ENCODE data around the gene LRMDA.

The LRMDA gene

GRCh38 chr10:75712242-75712880 is 280.9 kb downstream of the LRMDA start:
- H3K4me3 ChIP-seq (ENCODE audit: low read depth, low read length) = no peak overlapping the region
- no peaks in the 10 kb centered on the region for H3K4me1 ChIP-seq (ENCODE audit: control insufficient read depth, insufficient read depth, low read length, unreplicated experiment)
- no peaks in the 10 kb centered on the region for H3K79me2 ChIP-seq (ENCODE audit: control insufficient read depth, insufficient read depth, low read length, unreplicated experiment)
- no peak overlapping the region for H3K27ac ChIP-seq (ENCODE audit: low read depth, low read length)
- peaks cover 12% of the 10 kb centered on the region; the same call in 1 of the 2 replicates for H3K27me3 ChIP-seq (ENCODE audit: insufficient read depth, low read length)
- H3K36me3 ChIP-seq (ENCODE audit: insufficient read depth, low read length) = no peaks in the 10 kb centered on the region
- H2AFZ ChIP-seq (ENCODE audit: low read length, unreplicated experiment) = no peak overlapping the region

DNA sequence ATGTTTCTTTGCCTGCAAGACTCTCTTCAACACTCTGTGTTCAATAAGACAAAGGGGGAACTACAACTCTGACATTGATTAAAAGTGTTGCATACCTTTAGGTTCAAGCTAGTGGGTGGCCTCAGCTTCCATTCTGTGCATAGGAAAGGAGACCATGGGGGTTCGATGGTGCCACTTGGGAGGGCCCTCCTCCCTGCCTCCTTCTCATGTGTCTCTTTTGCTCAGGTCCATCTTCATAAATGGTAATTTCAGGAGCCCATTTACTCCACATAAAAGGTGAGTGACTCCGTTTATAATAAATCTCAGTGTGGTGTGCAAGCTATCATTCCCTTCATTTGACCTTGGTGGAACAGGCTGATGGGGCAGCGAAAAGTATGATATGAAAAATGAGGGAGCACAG is 285.1 kb downstream of the LRMDA start:
- Histone ChIP-seq H3K27me3 (ENCODE audit: insufficient read depth, low read length) (peaks cover 12% of the 10 kb centered on the region; the same call in 1 of the 2 replicates), H3K4me1 (ENCODE audit: control insufficient read depth, insufficient read depth, low read length, unreplicated experiment) (no peaks in the 10 kb centered on the region), H3K27ac (ENCODE audit: low read depth, low read length) (no peak overlapping the region), H3K36me3 (ENCODE audit: insufficient read depth, low read length) (no peaks in the 10 kb centered on the region), H2AFZ (ENCODE audit: low read length, unreplicated experiment) (no peak overlapping the region), H3K4me3 (ENCODE audit: low read depth, low read length) (no peak overlapping the region), H3K79me2 (ENCODE audit: control insufficient read depth, insufficient read depth, low read length, unreplicated experiment) (no peaks in the 10 kb centered on the region)

- H3K4me3 ChIP-seq (ENCODE audit: low read depth, low read length) = no peak overlapping the region
- peaks cover 12% of the 10 kb centered on the region; the same call in 1 of the 2 replicates for H3K27me3 ChIP-seq (ENCODE audit: insufficient read depth, low read length)
- H3K79me2 ChIP-seq (ENCODE audit: control insufficient read depth, insufficient read depth, low read length, unreplicated experiment) = no peaks in the 10 kb centered on the region
- no peaks in the 10 kb centered on the region for H3K36me3 ChIP-seq (ENCODE audit: insufficient read depth, low read length)
- H2AFZ ChIP-seq (ENCODE audit: low read length, unreplicated experiment) = no peak overlapping the region
- H3K4me1 ChIP-seq (ENCODE audit: control insufficient read depth, insufficient read depth, low read length, unreplicated experiment) = no peaks in the 10 kb centered on the region
- no peak overlapping the region for H3K27ac ChIP-seq (ENCODE audit: low read depth, low read length)
Measured at GRCh38 chr10:75717126-75717916, 285.9 kb downstream of the LRMDA start.

- H3K79me2 ChIP-seq (ENCODE audit: control insufficient read depth, insufficient read depth, low read length, unreplicated experiment) = no peaks in the 10 kb centered on the region
- H3K36me3 ChIP-seq (ENCODE audit: insufficient read depth, low read length) = no peaks in the 10 kb centered on the region
- no peak overlapping the region for H3K27ac ChIP-seq (ENCODE audit: low read depth, low read length)
- 0 out of 2 replicates have a peak, but pooled peaks cover 7% of the 10 kb centered on the region for H3K27me3 ChIP-seq (ENCODE audit: insufficient read depth, low read length)
- H3K4me3 ChIP-seq (ENCODE audit: low read depth, low read length) = no peak overlapping the region
- no peaks in the 10 kb centered on the region for H3K4me1 ChIP-seq (ENCODE audit: control insufficient read depth, insufficient read depth, low read length, unreplicated experiment)
- no peak overlapping the region for H2AFZ ChIP-seq (ENCODE audit: low read length, unreplicated experiment)
Measured at GRCh38 chr10:75718991-75719390, 287.6 kb downstream of the LRMDA start.

DNA sequence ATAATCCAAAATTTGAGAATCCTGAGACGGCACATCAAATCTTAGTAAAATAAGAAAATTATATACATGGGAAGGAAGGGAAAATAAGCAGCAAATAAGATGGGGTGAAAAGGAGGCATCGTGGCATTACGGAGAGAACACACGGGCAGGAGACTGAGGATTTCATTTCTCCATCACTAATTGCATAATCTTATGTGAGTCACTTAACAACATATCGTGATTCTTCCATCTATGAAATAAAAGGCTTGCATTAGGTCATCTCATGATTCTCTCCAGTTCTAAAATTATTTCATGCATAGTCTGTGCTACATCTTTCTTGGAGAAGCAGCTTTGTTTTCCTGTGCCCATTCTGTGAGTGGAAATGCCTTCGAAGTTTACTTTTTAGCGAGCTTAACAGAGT is 288.7 kb downstream of the LRMDA start:
- Histone ChIP-seq H3K27ac (ENCODE audit: low read depth, low read length) (no peak overlapping the region), H3K36me3 (ENCODE audit: insufficient read depth, low read length) (no peaks in the 10 kb centered on the region), H2AFZ (ENCODE audit: low read length, unreplicated experiment) (no peak overlapping the region), H3K4me1 (ENCODE audit: control insufficient read depth, insufficient read depth, low read length, unreplicated experiment) (no peaks in the 10 kb centered on the region), H3K27me3 (ENCODE audit: insufficient read depth, low read length) (no peaks in the 10 kb centered on the region), H3K4me3 (ENCODE audit: low read depth, low read length) (no peak overlapping the region), H3K79me2 (ENCODE audit: control insufficient read depth, insufficient read depth, low read length, unreplicated experiment) (no peaks in the 10 kb centered on the region)

DNA sequence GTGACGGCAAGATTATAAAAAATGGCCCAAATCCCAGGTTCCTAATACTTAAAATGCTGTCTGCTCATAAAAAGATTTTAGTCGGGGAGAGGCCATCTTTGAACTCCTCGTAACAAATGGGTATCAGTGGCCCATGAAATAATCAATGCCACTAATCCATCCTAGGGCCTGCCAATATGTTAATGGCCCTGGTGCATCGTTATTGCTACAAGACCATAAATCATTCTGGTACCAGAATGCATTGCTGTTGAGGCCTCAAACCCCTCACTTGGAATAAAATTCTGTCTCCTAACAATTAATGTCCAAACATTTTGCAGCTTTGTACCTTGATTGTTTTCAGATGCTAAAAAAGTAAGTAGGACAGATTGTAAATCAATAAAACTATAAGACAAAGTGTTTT is 290.6 kb downstream of the LRMDA start:
- Histone ChIP-seq H3K27me3 (ENCODE audit: insufficient read depth, low read length) (no peaks in the 10 kb centered on the region), H3K4me3 (ENCODE audit: low read depth, low read length) (no peak overlapping the region), H2AFZ (ENCODE audit: low read length, unreplicated experiment) (no peak overlapping the region), H3K36me3 (ENCODE audit: insufficient read depth, low read length) (no peaks in the 10 kb centered on the region), H3K4me1 (ENCODE audit: control insufficient read depth, insufficient read depth, low read length, unreplicated experiment) (no peaks in the 10 kb centered on the region), H3K79me2 (ENCODE audit: control insufficient read depth, insufficient read depth, low read length, unreplicated experiment) (no peaks in the 10 kb centered on the region), H3K27ac (ENCODE audit: low read depth, low read length) (no peak overlapping the region)

DNA sequence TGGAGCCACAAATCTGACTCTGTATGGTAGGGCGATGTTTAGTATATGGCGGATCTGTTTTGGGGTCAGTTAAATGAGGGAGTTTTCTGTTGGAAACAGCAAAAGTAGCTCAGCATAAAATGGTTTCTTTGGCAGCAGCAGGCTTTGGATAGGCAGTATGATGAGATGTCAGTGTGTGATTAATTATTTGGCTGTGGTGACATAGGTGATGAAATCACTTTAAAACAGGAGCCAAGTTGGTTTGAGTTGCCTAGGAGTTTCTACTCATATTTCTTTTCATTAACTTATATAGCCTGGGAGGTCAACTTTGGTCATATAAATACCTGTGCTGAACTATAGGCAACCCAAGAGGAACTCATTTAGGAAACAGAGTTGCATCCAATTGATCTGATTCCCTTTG is 291.2 kb downstream of the LRMDA start:
- no peaks in the 10 kb centered on the region for H3K36me3 ChIP-seq (ENCODE audit: insufficient read depth, low read length)
- no peak overlapping the region for H3K27ac ChIP-seq (ENCODE audit: low read depth, low read length)
- H3K4me3 ChIP-seq (ENCODE audit: low read depth, low read length) = no peak overlapping the region
- H3K4me1 ChIP-seq (ENCODE audit: control insufficient read depth, insufficient read depth, low read length, unreplicated experiment) = no peaks in the 10 kb centered on the region
- no peak overlapping the region for H2AFZ ChIP-seq (ENCODE audit: low read length, unreplicated experiment)
- H3K27me3 ChIP-seq (ENCODE audit: insufficient read depth, low read length) = no peaks in the 10 kb centered on the region
- no peaks in the 10 kb centered on the region for H3K79me2 ChIP-seq (ENCODE audit: control insufficient read depth, insufficient read depth, low read length, unreplicated experiment)

DNA sequence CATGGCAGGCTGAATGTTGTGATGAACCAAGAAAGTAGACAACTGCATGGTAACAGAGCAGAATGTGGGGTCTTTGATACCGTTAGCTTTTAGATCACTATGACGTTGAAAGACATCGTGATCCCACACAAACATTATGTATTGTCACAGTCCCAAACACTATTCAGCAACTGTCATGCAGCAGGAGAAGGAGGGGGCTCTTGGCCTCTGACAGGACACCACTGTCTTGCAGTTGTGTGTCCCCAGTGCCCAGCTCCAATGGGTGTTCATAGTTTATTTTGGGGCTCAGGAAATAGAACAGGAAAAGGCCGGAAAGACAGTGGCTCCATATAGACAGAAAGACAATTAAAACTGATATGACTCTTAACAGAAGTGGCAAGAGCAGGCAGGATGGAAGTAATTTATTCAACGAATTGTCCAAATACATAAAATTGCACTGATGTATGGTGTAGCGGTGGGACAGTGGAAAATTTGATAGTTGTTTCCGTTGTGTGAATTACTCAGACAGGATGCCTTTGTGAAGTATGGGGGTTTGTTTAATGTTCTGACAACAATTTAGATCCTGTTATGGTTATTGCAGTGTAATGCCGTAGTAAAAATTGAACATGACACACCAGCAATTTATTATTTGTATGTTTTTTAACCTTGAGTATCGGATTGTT is 292.0 kb downstream of the LRMDA start:
- no peaks in the 10 kb centered on the region for H3K4me1 ChIP-seq (ENCODE audit: control insufficient read depth, insufficient read depth, low read length, unreplicated experiment)
- H3K4me3 ChIP-seq (ENCODE audit: low read depth, low read length) = no peak overlapping the region
- no peak overlapping the region for H3K27ac ChIP-seq (ENCODE audit: low read depth, low read length)
- no peak overlapping the region for H2AFZ ChIP-seq (ENCODE audit: low read length, unreplicated experiment)
- H3K27me3 ChIP-seq (ENCODE audit: insufficient read depth, low read length) = no peaks in the 10 kb centered on the region
- no peaks in the 10 kb centered on the region for H3K36me3 ChIP-seq (ENCODE audit: insufficient read depth, low read length)
- no peaks in the 10 kb centered on the region for H3K79me2 ChIP-seq (ENCODE audit: control insufficient read depth, insufficient read depth, low read length, unreplicated experiment)

GRCh38 chr10:75724047-75724446 is 292.6 kb downstream of the LRMDA start:
- Histone ChIP-seq H3K27me3 (ENCODE audit: insufficient read depth, low read length) (no peaks in the 10 kb centered on the region), H3K4me1 (ENCODE audit: control insufficient read depth, insufficient read depth, low read length, unreplicated experiment) (no peaks in the 10 kb centered on the region), H3K27ac (ENCODE audit: low read depth, low read length) (no peak overlapping the region), H3K4me3 (ENCODE audit: low read depth, low read length) (no peak overlapping the region), H3K79me2 (ENCODE audit: control insufficient read depth, insufficient read depth, low read length, unreplicated experiment) (no peaks in the 10 kb centered on the region), H2AFZ (ENCODE audit: low read length, unreplicated experiment) (no peak overlapping the region), H3K36me3 (ENCODE audit: insufficient read depth, low read length) (no peaks in the 10 kb centered on the region)

DNA sequence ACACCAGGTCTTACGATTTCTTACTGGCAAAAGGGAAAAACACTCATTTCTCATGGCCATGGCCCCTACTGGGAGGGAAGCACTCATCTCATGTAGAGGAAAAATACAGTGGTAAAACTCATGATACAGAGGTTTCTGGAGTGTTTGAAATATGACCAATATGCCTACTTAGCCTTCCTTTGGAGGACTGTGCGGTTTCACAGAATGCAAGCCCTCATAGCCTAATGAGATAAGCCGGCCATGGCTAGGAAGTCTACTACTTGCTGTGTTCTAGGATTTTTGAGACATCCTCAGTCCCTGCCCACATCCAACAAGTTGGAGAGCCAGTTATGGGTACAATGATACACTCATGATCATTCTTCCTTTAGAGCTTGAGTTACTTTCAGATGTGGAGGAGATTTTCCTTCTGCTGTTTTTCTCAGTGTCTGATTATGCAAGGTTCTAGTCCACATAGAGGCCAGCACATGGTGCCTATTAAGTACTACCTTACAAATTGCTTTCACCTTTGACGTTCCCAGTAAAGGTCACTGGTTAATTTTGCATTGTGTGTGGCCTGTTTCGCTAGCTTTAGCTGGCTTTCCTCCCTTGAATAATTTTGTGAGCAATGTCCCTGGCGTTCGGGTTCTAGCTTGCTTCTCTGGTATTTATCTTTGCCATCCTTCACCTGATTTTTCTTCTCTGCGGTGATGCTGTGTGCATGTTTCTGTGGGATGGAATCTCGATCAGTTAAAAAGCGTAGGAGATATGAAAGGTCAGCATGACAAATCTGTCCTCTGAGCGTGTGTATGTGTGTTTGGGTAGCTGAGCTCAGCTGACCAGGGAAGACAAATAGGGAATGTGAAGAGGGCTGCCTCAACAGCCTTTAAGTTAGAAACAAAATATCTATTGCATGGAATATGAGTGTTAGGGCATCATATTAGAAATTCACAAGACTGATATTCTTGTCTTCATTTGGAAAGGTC is 295.4 kb downstream of the LRMDA start:
- Histone ChIP-seq H2AFZ (ENCODE audit: low read length, unreplicated experiment) (no peak overlapping the region), H3K36me3 (ENCODE audit: insufficient read depth, low read length) (no peaks in the 10 kb centered on the region), H3K4me1 (ENCODE audit: control insufficient read depth, insufficient read depth, low read length, unreplicated experiment) (no peaks in the 10 kb centered on the region), H3K4me3 (ENCODE audit: low read depth, low read length) (no peak overlapping the region), H3K79me2 (ENCODE audit: control insufficient read depth, insufficient read depth, low read length, unreplicated experiment) (no peaks in the 10 kb centered on the region), H3K27ac (ENCODE audit: low read depth, low read length) (no peak overlapping the region), H3K27me3 (ENCODE audit: insufficient read depth, low read length) (no peaks in the 10 kb centered on the region)

All from ACC112 (cell line).